ENCODE data around the gene RPL29.
A peak's percentile ranks its signal among the peaks of the same experiment; 100 is the strongest.
"Not testable (repeated sequence)": the region's sequence is repeated elsewhere in the genome, so short reads cannot be mapped to it uniquely, and the experiment has no call there.

Gene RPL29

GRCh38 chr3:52006017-52006819 is 10.5 kb upstream of the RPL29 start:
- DNase-seq (ENCODE audit: low read depth in 2 of 2) = no peak

GRCh38 chr3:52005571-52005986 is 9.9 kb upstream of the RPL29 start:
- no peak for DNase-seq (ENCODE audit: low read depth in 2 of 2)

GRCh38 chr3:52004906-52005395 is 9.3 kb upstream of the RPL29 start:
- no peak for DNase-seq (ENCODE audit: low read depth in 2 of 2)

GRCh38 chr3:52004163-52004787 is 8.6 kb upstream of the RPL29 start:
- no peak for DNase-seq (ENCODE audit: low read depth in 2 of 2)

- no peak for DNase-seq (ENCODE audit: low read depth in 2 of 2)
These were observed 7.1 kb upstream of the RPL29 start for GRCh38 chr3:52002748-52003147.

- peak; percentile 56 to 69 for DNase-seq (ENCODE audit: low read depth in 2 of 2)
These were observed 5.8 kb upstream of the RPL29 start for GRCh38 chr3:52001443-52001974.

- no peak for DNase-seq (ENCODE audit: low read depth in 2 of 2)
These were observed 4.2 kb upstream of the RPL29 start for GRCh38 chr3:51999846-52000245.

- no peak for DNase-seq (ENCODE audit: low read depth in 2 of 2)
These were observed 3.1 kb upstream of the RPL29 start for GRCh38 chr3:51998774-51999173.

GRCh38 chr3:51997935-51998596 is 2.4 kb upstream of the RPL29 start:
- no peak for DNase-seq (ENCODE audit: low read depth in 2 of 2)

- DNase-seq (ENCODE audit: low read depth in 2 of 2) = no peak
These were observed 1.5 kb upstream of the RPL29 start for GRCh38 chr3:51997172-51997571.

GRCh38 chr3:51994530-51994929 is 1.2 kb downstream of the RPL29 start:
- DNase-seq (ENCODE audit: low read depth in 2 of 2) = no peak

GRCh38 chr3:51993657-51994056 is 2.0 kb downstream of the RPL29 start:
- not testable (repeated sequence) for DNase-seq (ENCODE audit: low read depth in 2 of 2)

- DNase-seq (ENCODE audit: low read depth in 2 of 2) = no peak
These were observed 3.5 kb downstream of the RPL29 start for GRCh38 chr3:51992017-51992682.

GRCh38 chr3:51990501-51990971 is 5.2 kb downstream of the RPL29 start:
- DNase-seq (ENCODE audit: low read depth in 2 of 2) = not testable (repeated sequence)

- DNase-seq (ENCODE audit: low read depth in 2 of 2) = no peak
These were observed 7.2 kb downstream of the RPL29 start for GRCh38 chr3:51988286-51989146.

- no peak for DNase-seq (ENCODE audit: low read depth in 2 of 2)
These were observed 8.1 kb downstream of the RPL29 start for GRCh38 chr3:51987568-51987967.

GRCh38 chr3:51986010-51986947 is 9.4 kb downstream of the RPL29 start:
- no peak for DNase-seq (ENCODE audit: low read depth in 2 of 2)

GRCh38 chr3:51985063-51985462 is 10.6 kb downstream of the RPL29 start:
- DNase-seq (ENCODE audit: low read depth in 2 of 2) = no peak

GRCh38 chr3:51984269-51984647 is 11.4 kb downstream of the RPL29 start:
- DNase-seq (ENCODE audit: low read depth in 2 of 2) = no peak

Measured in stimulated activated CD8-positive, alpha-beta memory T cell treated with anti-CD3 and anti-CD28 coated beads, Interleukin-15, amount 100 ng/mL, for 4 hours (primary cell).